Mesenchymal stem cell (in vitro differentiated cells and primary cell): ENCODE results near the gene MSN.
A peak's percentile ranks its signal among the peaks of the same experiment; 100 is the strongest.

Experiments
- DNase-seq: peaks from one replicate; pipeline ENCODE4 v3.0.0-alpha.2; 2013
- H2AFZ ChIP-seq: one replicate; pipeline ENCODE4 v1.6.1; 2013; ENCODE audit warnings: low read depth, mild to moderate bottlenecking, control low read depth, inconsistent platforms, low read length, moderate library complexity
- H2AK5ac ChIP-seq: 2 replicates; pipeline ENCODE4 v1.6.1; 2013; ENCODE audit warnings: low read length, moderate library complexity, mild to moderate bottlenecking, inconsistent platforms; ENCODE audit not compliant: severe bottlenecking
- H2BK120ac ChIP-seq: one replicate; pipeline ENCODE4 v1.6.1; 2013; ENCODE audit warnings: low read depth, mild to moderate bottlenecking, inconsistent platforms, low read length, moderate library complexity
- H2BK12ac ChIP-seq, 2 experiments: one replicate each; pipeline ENCODE4 v1.6.1; 2013; ENCODE audit warnings: inconsistent platforms in 2 of 2, low read length in 2 of 2, mild to moderate bottlenecking in 2 of 2, moderate library complexity in 2 of 2, control low read depth in 1 of 2
- H2BK15ac ChIP-seq: one replicate; pipeline ENCODE4 v1.6.1; 2013; ENCODE audit warnings: mild to moderate bottlenecking, low read depth, inconsistent platforms; ENCODE audit not compliant: poor library complexity, severe bottlenecking
- H2BK5ac ChIP-seq: 2 replicates; pipeline ENCODE4 v1.6.1; 2013; ENCODE audit warnings: low read depth, mild to moderate bottlenecking, low read length, control low read depth, inconsistent platforms; ENCODE audit not compliant: poor library complexity, severe bottlenecking
- H3K14ac ChIP-seq, 2 experiments: one replicate each; pipeline ENCODE4 v1.6.1; 2013; ENCODE audit warnings: inconsistent platforms in 2 of 2, low read length in 2 of 2, control low read depth in 1 of 2, mild to moderate bottlenecking in 1 of 2, moderate library complexity in 1 of 2
- H3K18ac ChIP-seq, 2 experiments: one replicate each; pipeline ENCODE4 v1.6.1; 2013; ENCODE audit warnings: inconsistent platforms in 2 of 2, low read length in 2 of 2, control low read depth in 1 of 2, low read depth in 1 of 2, mild to moderate bottlenecking in 1 of 2
- H3K23ac ChIP-seq, 2 experiments: one replicate each; pipeline ENCODE4 v1.6.1; 2013; ENCODE audit warnings: inconsistent platforms in 2 of 2, low read length in 2 of 2, mild to moderate bottlenecking in 2 of 2, moderate library complexity in 2 of 2, control low read depth in 1 of 2
- H3K27ac ChIP-seq: 2 replicates; pipeline ENCODE4 v1.5.1; 2013; ENCODE audit warnings: mild to moderate bottlenecking, moderate library complexity, low read length, control low read depth, inconsistent platforms; ENCODE audit not compliant: poor library complexity, severe bottlenecking
- H3K27me3 ChIP-seq, 2 experiments: 2 replicates each; pipeline versions ENCODE4 v1.6.1 to v1.7.0; 2013; ENCODE audit warnings: low read length in 2 of 2, mild to moderate bottlenecking in 2 of 2, moderate library complexity in 2 of 2, control low read depth in 1 of 2, inconsistent platforms in 1 of 2; ENCODE audit not compliant: control insufficient read depth in 1 of 2, insufficient read depth in 1 of 2
- H3K36me3 ChIP-seq, 2 experiments: 2 replicates each; pipeline versions ENCODE4 v1.6.1 to v1.7.0; 2013; ENCODE audit warnings: low read length in 2 of 2, control low read depth in 1 of 2, inconsistent platforms in 1 of 2, low read depth in 1 of 2, mild to moderate bottlenecking in 1 of 2; ENCODE audit not compliant: insufficient read depth in 2 of 2, control insufficient read depth in 1 of 2
- H3K4ac ChIP-seq, 2 experiments: one replicate each; pipeline ENCODE4 v1.6.1; 2013; ENCODE audit warnings: inconsistent platforms in 2 of 2, low read length in 2 of 2, mild to moderate bottlenecking in 2 of 2, moderate library complexity in 2 of 2, control low read depth in 1 of 2, low read depth in 1 of 2
- H3K4me1 ChIP-seq: 2 replicates; pipeline ENCODE4 v1.6.1; 2013; ENCODE audit warnings: low read depth, low read length, control low read depth; ENCODE audit not compliant: control insufficient read depth, insufficient read depth
- H3K4me2 ChIP-seq: 2 replicates; pipeline ENCODE4 v1.6.1; 2013; ENCODE audit warnings: low read length, mild to moderate bottlenecking, inconsistent platforms; ENCODE audit not compliant: poor library complexity, severe bottlenecking
- H3K4me3 ChIP-seq, 2 experiments: 2 replicates each; pipeline versions ENCODE4 v1.5.1 to v1.7.0; 2013; ENCODE audit warnings: low read length in 2 of 2, mild to moderate bottlenecking in 2 of 2, control low read depth in 1 of 2, low read depth in 1 of 2; ENCODE audit not compliant: insufficient read depth in 1 of 2
- H3K79me1 ChIP-seq: replicated peaks from 2 replicates; pipeline ENCODE4 v1.6.1; 2013; ENCODE audit warnings: mild to moderate bottlenecking, control low read depth, low read length, inconsistent platforms; ENCODE audit not compliant: poor library complexity, severe bottlenecking
- H3K9ac ChIP-seq: 2 replicates; pipeline ENCODE4 v1.7.0; 2013; ENCODE audit warnings: mild to moderate bottlenecking, low read length, moderate library complexity
- H3K9me3 ChIP-seq: 2 replicates; pipeline ENCODE4 v1.7.0; 2013; ENCODE audit warnings: mild to moderate bottlenecking, low read length; ENCODE audit not compliant: control insufficient read depth
- H4K8ac ChIP-seq: one replicate; pipeline ENCODE4 v1.6.1; 2013; ENCODE audit warnings: inconsistent platforms, mild to moderate bottlenecking, low read length, moderate library complexity
- H4K91ac ChIP-seq: one replicate; pipeline ENCODE4 v1.6.1; 2013; ENCODE audit warnings: mild to moderate bottlenecking, low read length, inconsistent platforms
- WGBS: methylation state at CpG from one replicate; pipeline ENCODE4 v1.1.7; 2013; ENCODE audit warnings: mixed read lengths; 5-methylcytosine and 5-hydroxymethylcytosine counted together

The MSN gene

GRCh38 chrX:65671966-65672365, 4.5 kb downstream of the MSN start:
- Histone ChIP-seq H3K27me3 (peaks cover 0 to 2% of the 10 kb centered on the region in 2 experiments), H3K4me1 (no peaks in the 10 kb centered on the region), H3K23ac (no peak overlapping the region), H2AFZ (no peak overlapping the region), H3K9ac (peak overlapping the region; percentile 9), H2BK12ac (no peak overlapping the region), H3K18ac (no peak overlapping the region), H4K8ac (no peak overlapping the region), H3K4ac (no peak overlapping the region), H4K91ac (no peak overlapping the region), H3K4me2 (no peak overlapping the region), H3K14ac (no peak overlapping the region), H2AK5ac (no peak overlapping the region), H2BK120ac (no peak overlapping the region), H3K79me1 (no peaks in the 10 kb centered on the region), H2BK15ac (no peak overlapping the region), H3K36me3 (peaks cover 0 to 3% of the 10 kb centered on the region in 2 experiments), H2BK5ac (no peak overlapping the region), H3K9me3 (no peaks in the 10 kb centered on the region), H3K4me3 (peak overlapping the region in 1 of 2 experiments; percentile 20), H3K27ac (no peak overlapping the region)
- DNase-seq: peak; percentile 33
- no CpG with 5 or more reads among the region's 1 CpG for WGBS

- Histone ChIP-seq H3K4me2 (no peak overlapping the region), H3K9me3 (no peaks in the 10 kb centered on the region), H3K9ac (peak overlapping the region; percentile 39), H4K91ac (no peak overlapping the region), H3K27ac (no peak overlapping the region), H3K4me1 (peaks cover 1% of the 10 kb centered on the region), H2BK120ac (no peak overlapping the region), H2BK12ac (no peak overlapping the region), H3K14ac (no peak overlapping the region), H2BK15ac (no peak overlapping the region), H3K36me3 (peaks cover 0 to 3% of the 10 kb centered on the region in 2 experiments), H2AK5ac (no peak overlapping the region), H4K8ac (no peak overlapping the region), H3K4me3 (peak overlapping the region in 1 of 2 experiments; percentile 50), H2BK5ac (no peak overlapping the region), H3K27me3 (peaks cover 0 to 2% of the 10 kb centered on the region in 2 experiments), H2AFZ (no peak overlapping the region), H3K4ac (no peak overlapping the region), H3K79me1 (no peaks in the 10 kb centered on the region), H3K23ac (no peak overlapping the region), H3K18ac (peak overlapping the region in 1 of 2 experiments; percentile 48)
- WGBS: 79% methylated on average over 2 of the region's 2 CpGs
- DNase-seq: no peak
Measured at GRCh38 chrX:65673857-65674203, 6.4 kb downstream of the MSN start.

- Histone ChIP-seq H4K8ac (no peak overlapping the region), H3K9ac (peak overlapping the region; percentile 39), H2AFZ (no peak overlapping the region), H4K91ac (no peak overlapping the region), H2BK12ac (no peak overlapping the region), H3K36me3 (peaks cover 0 to 3% of the 10 kb centered on the region in 2 experiments), H3K4ac (no peak overlapping the region), H3K4me3 (peak overlapping the region in 1 of 2 experiments; percentile 50), H3K23ac (no peak overlapping the region), H2BK15ac (no peak overlapping the region), H2BK5ac (no peak overlapping the region), H3K18ac (no peak overlapping the region), H3K27me3 (peaks cover 0 to 2% of the 10 kb centered on the region in 2 experiments), H3K4me1 (peaks cover 1% of the 10 kb centered on the region), H2BK120ac (no peak overlapping the region), H3K9me3 (no peaks in the 10 kb centered on the region), H3K79me1 (no peaks in the 10 kb centered on the region), H2AK5ac (no peak overlapping the region), H3K4me2 (no peak overlapping the region), H3K27ac (no peak overlapping the region), H3K14ac (no peak overlapping the region)
- 85% methylated on average over 4 of the region's 6 CpGs for WGBS
- peak; percentile 76 for DNase-seq
Measured at GRCh38 chrX:65674204-65674893, 6.9 kb downstream of the MSN start.

- H2BK5ac ChIP-seq: no peak overlapping the region
- no peaks in the 10 kb centered on the region for H3K27me3 ChIP-seq
- H3K4me1 ChIP-seq: peaks cover 1% of the 10 kb centered on the region
- 13% methylated on average over 2 of the region's 3 CpGs for WGBS
- H3K9me3 ChIP-seq: no peaks in the 10 kb centered on the region
- no peak overlapping the region for H2AFZ ChIP-seq
- H3K18ac ChIP-seq: peak overlapping the region in 1 of 2 experiments; percentile 21
- no peak overlapping the region for H4K91ac ChIP-seq
- H3K9ac ChIP-seq: peak overlapping the region; percentile 63
- no peak overlapping the region for H3K4me3 ChIP-seq
- H3K4me2 ChIP-seq: no peak overlapping the region
- no peak overlapping the region for H2BK120ac ChIP-seq
- peak overlapping the region; percentile 78 for H3K27ac ChIP-seq
- DNase-seq: peak; percentile 90
- H2AK5ac ChIP-seq: no peak overlapping the region
- H2BK15ac ChIP-seq: no peak overlapping the region
- H3K79me1 ChIP-seq: no peaks in the 10 kb centered on the region
- peak overlapping the region in 1 of 2 experiments; percentile 23 for H2BK12ac ChIP-seq
- H3K23ac ChIP-seq: no peak overlapping the region
- H3K36me3 ChIP-seq: peaks cover 0 to 12% of the 10 kb centered on the region in 2 experiments
- H3K14ac ChIP-seq: no peak overlapping the region
- H3K4ac ChIP-seq: no peak overlapping the region
- no peak overlapping the region for H4K8ac ChIP-seq
Measured at GRCh38 chrX:65677954-65678469, 10.6 kb downstream of the MSN start.
